Measurements from ENCODE around the gene MACROD2.

The MACROD2 gene

GRCh38 chr20:14677455-14677854 lies 682.1 kb downstream of the MACROD2 start:
- DNase-seq = no peak

- DNase-seq = peak in 1 of 2 experiments; percentile 29
These were observed 689.9 kb downstream of the MACROD2 start for GRCh38 chr20:14685183-14685582.

GRCh38 chr20:14687313-14687712 lies 692.0 kb downstream of the MACROD2 start:
- DNase-seq = no peak

GRCh38 chr20:14688005-14688404 lies 692.7 kb downstream of the MACROD2 start:
- DNase-seq = no peak

- DNase-seq = no peak
These were observed 696.7 kb downstream of the MACROD2 start for GRCh38 chr20:14691994-14692393.

- no peak for DNase-seq
These were observed 701.2 kb downstream of the MACROD2 start for GRCh38 chr20:14696478-14696877.

GRCh38 chr20:14696937-14697336 lies 701.6 kb downstream of the MACROD2 start:
- DNase-seq = peak in 1 of 2 experiments; percentile 20

- no peak for DNase-seq
These were observed 702.8 kb downstream of the MACROD2 start for GRCh38 chr20:14698125-14698524.

- DNase-seq = no peak
These were observed 703.5 kb downstream of the MACROD2 start for GRCh38 chr20:14698605-14699373.

- DNase-seq = peak in 1 of 2 experiments; percentile 42
These were observed 705.3 kb downstream of the MACROD2 start for GRCh38 chr20:14700639-14700960.

GRCh38 chr20:14701326-14701725 lies 706.0 kb downstream of the MACROD2 start:
- no peak for DNase-seq

- no peak for DNase-seq
These were observed 711.2 kb downstream of the MACROD2 start for GRCh38 chr20:14706555-14706954.

GRCh38 chr20:14707026-14707680 lies 711.8 kb downstream of the MACROD2 start:
- no peak for DNase-seq

- DNase-seq = no peak
These were observed 712.7 kb downstream of the MACROD2 start for GRCh38 chr20:14707865-14708596.

- DNase-seq = no peak
These were observed 714.1 kb downstream of the MACROD2 start for GRCh38 chr20:14709439-14709838.

- no peak for DNase-seq
These were observed 715.6 kb downstream of the MACROD2 start for GRCh38 chr20:14710951-14711350.

GRCh38 chr20:14711652-14712051 lies 716.3 kb downstream of the MACROD2 start:
- peak in 1 of 2 experiments; percentile 11 for DNase-seq

- DNase-seq = peak; percentile 29 to 68
These were observed 717.0 kb downstream of the MACROD2 start for GRCh38 chr20:14712302-14712739.

GRCh38 chr20:14715400-14715799 lies 720.1 kb downstream of the MACROD2 start:
- peak in 1 of 2 experiments; percentile 51 for DNase-seq

GRCh38 chr20:14716351-14716801 lies 721.1 kb downstream of the MACROD2 start:
- peak in 1 of 2 experiments; percentile 40 for DNase-seq

- no peak for DNase-seq
These were observed 722.1 kb downstream of the MACROD2 start for GRCh38 chr20:14717134-14717999.

- no peak for DNase-seq
These were observed 724.9 kb downstream of the MACROD2 start for GRCh38 chr20:14720251-14720650.
